GM18909 (cell line): ENCODE data around the gene SERTAD2.

Experiments used
- ATAC-seq: cut with Tn5 transposase; IDR thresholded peaks from one replicate; pipeline ENCODE4 v1.9.1; 2021; ENCODE audit warnings: mild to moderate bottlenecking; ENCODE audit not compliant: unreplicated experiment, poor library complexity

SERTAD2 gene

DNA sequence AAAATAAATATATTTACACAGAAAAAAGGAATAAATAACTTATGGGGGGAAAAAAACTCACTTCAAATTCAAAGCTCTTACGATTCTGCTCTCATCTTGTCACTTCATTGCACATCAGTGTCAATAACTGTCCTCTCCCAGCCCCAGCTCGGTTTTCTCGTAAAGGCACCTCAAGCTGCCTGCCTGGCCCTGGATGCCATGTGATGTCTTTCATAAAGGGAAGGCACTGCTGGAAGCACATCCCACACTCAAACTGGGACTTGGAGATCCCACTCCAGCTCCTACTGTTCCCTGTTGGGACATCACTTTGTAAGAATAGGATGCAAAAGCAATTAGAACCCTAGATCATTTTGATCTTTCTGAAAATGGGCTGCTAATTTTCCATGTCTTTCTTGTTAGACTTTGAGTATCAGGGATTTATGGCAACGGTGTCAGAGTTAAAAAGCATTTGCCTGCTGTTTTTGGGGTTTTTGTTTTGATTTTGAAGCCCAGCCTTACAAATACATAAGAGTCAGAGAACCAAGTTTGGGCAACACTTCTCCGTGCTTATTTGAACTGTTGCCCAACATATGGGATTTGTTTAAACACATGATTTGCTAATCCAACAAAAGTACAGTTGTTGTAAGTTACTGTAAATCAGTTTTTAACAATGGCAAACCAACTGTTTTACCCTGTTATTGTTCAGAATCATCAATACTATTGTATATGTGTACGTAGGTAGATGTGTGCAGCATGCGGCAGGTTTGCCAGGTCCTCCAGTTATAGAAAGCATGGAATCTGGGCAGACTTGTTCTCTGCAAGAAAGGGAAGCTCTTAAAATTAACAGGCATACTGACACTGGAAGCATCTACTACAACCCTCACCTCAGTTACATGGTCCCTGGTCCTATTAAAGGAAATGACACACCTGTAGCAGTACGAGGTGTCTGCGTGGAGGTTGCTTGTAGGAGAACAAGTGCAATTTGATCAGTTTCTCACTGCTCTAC, 20.6 kb downstream of the SERTAD2 start:
- no peak for ATAC-seq

DNA sequence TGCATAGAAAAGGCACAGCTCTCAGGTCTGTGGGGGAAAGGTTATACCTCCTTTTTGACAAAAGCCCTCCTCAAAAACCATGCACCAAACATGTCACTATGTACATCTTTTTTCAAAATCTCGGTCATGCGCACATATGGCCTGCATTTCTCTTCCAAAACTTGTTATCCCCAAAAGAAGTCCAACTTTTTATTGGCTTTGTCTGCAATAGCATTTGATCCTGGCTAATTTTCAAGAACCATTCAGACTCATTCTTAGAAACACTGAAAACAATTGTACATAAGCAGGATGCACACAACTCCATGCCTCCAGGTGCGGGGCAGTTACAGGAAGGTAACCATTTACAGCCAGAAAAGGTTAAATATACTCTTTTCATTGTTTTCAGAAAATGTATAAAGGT, 21.9 kb downstream of the SERTAD2 start:
- ATAC-seq = no peak

DNA sequence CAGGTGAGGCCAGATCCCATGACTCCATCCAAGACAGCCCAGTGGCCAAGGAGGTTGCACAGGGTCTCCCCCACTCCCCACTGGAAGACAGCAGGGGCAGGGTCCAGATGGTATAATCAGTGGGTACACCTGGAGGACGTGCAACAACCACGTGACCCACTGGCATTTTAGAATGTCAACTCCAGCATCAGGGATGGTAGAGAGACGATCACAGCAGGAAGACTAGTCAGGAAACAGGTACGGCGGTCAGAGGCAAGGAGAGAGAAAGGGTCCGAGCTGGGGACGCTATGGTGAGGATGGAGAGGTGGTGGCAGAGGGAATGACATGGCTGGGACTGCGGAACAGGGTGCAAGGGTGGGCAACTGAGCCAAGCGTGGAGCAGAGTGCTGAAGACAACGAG, 23.0 kb downstream of the SERTAD2 start:
- ATAC-seq = no peak

DNA sequence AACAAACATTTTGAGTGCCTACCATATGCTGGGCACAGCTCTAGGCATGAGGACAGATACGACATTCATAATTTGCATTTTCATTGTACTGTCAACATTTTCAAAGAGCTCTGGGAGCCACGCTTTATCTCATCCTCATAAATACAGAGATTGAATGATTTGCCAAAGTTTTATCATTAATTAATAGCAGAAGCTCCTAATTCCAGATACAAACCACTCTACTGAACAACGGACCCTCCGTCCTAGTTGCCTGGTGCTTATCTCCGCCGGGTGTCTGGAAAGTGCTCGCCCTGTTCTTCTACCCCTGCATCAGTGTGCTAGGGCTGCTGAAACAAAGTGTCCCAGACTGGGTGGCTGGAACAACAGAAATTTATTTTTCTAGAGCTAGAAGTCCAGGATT, 23.8 kb downstream of the SERTAD2 start:
- no peak for ATAC-seq

DNA sequence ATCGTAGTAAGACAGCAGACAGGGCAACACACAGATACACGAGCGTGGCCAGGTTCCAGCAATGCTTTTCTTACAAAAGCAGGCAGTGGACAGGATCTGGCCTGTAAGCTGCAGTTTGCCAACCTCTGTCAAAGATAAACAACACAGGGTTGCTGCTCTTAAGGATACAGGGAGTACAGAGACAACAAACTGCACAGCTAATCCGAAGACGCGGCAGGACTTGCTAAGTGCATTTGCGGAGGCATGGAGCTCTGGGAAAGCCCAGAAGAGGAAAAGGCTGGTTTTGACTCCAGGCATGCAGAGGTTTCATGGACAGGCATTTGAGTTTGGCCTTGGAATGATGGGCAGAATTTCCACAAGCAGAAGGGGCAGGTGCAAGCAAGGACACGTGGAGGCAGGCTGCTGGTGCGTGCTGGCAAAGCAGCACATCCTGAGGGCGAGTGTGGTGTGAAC, 24.4 kb downstream of the SERTAD2 start:
- no peak for ATAC-seq

DNA sequence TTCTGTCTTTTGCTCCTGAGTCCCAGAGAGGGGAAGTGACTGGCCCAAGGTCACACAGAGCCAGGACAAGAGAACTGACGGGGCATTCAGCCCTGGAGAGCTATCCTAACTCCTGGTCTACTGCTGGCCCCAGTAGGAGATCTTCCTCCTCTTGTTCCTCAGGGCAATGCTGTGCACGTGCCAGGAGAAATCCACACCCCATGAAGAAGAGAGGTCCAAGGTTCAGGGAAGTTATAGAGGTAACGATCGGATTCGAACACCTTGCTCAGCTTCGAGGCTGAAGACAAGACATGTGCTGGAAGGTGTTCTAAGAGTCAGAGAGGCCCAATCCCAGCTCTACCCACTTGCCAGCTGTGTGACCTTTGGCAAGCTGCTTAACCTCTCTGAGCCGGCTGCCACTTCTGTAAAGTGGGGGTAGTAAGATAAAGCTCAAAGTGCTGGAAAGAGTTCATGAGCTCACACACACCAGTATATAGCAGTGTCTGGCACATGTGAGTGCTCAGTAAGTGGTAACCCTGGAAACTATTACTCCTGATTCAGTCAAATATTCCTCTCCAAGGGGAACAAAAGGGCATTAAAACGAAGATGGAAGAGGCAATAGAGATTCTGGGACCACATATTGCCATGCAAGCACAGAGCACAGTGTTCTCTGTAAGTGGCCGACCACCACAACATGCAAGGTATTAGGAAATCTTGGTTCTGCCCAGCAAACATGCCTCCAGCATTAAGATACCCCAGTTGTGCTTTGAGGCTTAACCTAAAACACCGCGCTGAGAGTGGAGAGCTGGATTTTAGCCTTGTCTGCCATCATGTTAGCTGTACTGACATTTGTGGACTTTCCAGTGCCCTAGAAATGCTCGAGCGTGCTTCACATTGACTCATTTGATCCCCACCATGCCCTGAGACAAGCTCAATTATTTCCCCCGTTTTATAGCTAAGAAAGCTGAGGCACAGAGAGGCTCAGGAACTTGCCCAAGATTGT, 25.6 kb downstream of the SERTAD2 start:
- no peak for ATAC-seq

DNA sequence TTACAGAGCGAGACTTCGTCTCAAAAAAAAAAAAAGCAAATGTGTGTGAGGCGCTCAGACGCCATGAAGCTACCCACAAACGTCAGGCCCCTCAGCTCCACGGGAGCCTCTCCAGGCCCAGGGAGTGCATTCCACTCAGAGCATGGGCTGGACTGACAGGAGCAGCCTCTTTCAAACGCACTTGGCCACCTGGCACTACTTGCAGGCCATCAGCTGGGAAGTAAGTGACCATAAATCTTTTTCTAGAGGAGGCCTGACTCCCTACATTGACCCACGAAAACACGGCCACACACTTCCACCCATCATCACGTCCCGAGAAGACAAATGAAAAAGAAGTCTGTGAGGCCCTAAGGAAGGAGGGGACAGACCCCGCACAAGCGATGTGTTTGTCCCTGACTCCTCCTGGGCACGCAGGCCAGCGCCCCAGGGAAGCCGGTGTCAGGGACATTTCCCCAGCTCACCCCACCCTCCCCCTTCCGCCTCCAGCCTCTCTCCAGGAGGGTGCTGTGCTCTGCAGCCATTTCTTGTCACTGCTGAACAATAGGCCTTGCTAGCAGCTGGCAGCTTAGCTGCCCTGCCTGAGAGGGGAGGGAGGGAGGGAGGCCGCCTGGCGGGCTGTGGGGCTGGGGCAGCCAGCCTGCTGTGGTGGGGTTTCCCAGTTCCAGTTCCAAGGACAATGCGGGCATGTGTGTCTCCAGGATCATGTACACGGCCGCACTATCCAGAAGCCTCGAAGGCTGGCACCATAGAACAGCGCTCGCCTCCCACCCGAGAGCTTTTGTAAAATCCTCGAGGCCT, 26.6 kb downstream of the SERTAD2 start:
- ATAC-seq = no peak

DNA sequence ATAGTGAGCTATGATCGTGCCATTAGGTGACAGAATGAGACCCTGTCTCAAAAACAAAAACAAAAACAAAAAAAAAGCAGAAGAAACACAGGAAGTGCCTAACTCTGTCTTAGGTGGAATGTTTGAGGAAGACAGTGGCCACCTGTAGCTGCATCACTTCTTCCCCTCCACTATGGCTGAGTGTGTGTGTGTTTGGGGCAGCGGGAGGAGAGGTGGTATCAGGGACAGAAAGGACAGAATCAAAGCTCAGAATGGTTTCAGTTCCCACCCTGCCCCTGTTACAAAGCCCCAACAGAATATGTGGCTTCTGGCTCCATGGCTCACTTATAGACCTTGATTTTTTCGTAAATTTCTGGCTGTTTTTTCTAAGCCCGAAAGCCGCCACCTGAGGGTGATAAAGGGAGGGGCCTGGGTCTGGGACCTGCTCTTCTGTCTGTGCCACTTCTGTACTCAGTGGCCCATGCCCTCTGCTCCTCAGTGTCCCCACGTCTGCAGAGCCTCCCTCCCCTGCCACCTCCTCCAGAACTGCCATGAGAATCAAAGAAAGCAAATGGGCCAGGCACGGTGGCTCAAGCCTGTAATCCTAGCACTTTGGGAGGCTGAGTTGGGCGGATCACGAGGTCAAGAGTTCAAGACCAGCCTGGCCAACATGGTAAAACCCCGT, 27.4 kb downstream of the SERTAD2 start:
- ATAC-seq = no peak

DNA sequence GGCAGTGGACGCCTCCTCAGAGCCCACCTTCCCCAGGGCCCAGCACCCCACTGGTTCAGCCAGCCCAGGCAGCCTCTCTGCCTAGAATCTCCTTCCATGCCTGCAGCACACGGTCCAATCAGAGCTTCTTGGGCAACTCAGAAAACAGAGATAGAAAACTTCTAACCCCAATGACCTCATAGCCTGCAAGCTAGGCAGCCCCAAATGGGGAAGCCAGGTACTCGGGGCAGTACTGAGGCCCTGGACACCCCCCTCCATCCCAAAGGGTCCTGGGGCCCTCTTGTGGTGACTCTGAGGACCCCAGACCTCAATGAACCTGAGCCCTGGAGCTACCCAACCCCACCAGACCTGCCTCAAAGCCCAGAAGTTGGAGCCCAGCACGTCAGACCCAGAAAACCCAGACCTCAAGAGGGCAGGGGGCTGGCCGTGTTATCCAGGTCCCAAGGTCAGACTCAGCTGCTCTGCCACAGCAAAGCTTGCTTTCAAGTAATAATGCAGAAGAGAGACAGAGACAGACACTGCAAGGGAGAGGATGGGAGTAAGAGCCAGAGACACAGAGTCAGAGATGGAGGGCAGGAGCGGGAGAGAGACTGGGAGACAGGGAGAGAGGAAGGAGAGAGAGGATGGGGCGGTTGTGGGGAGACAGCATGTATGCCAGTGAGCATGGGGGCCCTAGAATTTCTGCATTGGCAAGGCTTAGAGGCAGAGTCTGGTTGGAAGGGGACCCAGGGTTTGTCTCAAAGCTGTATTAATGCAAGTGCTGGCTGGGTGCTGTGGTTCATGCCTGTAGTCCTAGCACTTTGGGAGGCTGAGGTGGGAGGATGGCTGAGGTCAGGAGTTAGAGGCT, 28.2 kb downstream of the SERTAD2 start:
- ATAC-seq = no peak

DNA sequence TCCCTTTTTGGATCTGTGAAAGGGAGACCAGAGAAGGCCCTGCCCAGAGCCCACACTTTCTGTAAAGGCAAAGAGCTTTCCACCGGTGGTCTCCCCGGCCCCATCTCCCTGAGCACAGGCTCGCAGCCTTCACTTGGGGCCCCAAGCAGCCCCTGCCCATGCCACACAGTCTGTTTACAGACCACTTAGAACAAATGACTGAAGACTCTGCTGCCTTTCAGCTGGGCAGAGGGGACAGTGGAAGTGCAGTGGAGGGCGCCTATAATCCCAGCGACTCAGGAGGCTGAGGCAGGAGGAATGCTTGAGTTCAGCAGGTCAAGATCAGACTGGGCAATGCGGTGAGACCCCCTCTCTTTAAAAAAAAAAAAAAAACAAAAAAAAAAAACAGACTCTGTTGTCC, 28.9 kb downstream of the SERTAD2 start:
- ATAC-seq = no peak

DNA sequence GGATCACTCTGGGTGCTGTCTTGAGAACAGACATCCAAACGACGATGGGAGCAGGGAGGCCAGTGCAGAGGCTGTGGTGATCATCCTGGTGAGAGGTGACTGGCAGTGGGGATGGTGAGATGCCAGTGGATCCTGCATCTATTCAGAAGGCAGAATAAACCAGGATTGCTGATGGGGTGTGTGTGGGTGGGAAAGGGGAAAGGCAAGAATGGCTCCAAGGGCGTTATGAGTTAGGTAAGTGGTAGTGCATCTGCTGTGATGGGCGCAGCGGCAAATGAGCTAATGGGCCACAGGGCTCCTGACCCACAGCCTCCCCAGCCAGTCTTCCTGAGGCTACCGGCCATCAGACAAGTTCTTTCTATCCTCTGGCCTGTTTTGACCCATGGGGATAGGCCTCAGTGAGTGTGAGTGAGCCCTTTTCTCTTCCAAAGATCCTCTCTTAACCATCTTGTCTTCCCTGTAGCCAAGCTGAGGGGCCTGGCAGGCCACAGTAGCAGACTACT, 29.6 kb downstream of the SERTAD2 start:
- ATAC-seq = no peak

DNA sequence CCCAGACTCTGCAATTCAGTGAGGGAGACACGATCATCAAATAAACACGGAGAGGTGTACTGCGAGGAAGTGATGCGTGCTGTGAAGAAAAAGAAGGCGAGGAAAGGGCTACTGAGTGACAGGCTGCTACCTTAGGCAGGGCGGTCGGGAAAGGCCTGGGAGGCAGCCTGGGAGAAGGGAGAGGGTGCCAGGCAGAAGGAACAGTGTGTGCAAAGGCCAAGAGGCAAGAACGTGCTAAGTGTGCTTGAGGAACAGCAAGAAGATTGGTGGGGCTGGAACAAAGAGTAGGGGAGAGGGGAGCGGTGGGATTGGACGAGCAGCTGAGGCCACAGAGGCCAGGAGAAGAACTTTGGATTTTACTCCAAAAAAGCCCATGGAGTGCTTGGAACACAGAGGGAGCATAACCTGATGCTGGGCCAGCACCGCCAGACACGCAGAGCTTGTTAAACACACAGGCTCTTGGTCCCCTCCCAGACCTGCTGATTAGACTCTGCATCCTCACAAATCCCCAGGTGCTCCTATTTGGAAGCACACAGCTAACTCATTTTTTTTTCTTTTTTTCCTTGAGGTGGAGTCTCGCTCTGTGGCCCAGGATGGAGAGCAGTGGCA, 30.4 kb downstream of the SERTAD2 start:
- ATAC-seq = no peak

DNA sequence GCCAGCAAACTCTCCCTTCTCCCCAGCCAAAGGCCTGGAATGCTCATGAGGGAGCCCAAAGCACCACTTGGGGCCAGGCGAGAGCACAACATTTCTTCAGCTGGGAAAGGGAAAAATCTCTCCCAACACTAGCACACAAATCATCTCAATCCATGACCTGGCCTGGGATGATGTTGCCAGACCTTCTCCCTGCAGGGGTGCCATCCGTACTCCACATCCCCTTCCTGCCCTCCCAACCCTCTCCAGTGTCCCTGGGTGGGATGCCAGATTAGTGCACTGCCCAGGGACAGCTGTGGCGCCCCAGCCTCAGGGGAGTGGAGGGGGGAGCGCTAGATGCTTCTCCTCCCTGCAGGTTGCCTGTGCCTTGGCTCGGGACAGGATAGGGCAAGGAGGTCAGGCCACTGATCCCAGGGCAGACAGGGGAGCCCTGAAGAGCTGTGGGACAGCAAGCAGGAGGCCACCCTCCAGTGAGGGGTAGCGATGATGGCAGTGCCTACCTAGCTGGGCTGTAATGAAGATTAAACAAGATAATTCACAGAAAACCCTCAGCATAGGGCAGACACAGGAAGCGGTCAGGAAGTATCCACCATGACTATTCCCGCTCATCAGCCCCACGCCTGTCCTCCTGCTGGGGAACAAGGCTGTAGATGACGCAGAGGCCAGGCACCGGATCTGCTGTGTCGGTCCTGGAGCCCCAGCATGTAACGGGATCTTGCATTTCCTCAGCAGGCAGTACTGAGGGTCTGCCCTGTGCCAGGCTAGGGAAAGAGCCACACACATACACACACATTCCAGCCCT, 31.1 kb downstream of the SERTAD2 start:
- no peak for ATAC-seq

DNA sequence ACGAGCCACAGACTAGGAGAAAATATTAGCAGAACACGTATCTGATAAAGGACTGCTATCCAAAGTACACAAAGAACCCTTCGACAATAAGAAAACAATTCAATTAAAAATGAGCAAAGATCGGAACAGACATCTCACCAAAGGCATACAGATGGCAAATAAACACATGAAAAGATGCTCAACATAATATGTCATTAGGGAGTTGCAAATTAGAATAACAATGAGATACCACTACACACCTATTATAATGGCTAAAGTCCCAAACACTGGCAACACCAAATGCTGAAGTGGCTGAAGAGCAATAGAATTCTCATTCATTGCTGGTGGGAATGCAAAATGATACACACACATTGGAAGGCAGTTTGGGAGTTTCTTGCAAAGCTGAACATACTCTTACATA, 33.1 kb downstream of the SERTAD2 start:
- no peak for ATAC-seq

DNA sequence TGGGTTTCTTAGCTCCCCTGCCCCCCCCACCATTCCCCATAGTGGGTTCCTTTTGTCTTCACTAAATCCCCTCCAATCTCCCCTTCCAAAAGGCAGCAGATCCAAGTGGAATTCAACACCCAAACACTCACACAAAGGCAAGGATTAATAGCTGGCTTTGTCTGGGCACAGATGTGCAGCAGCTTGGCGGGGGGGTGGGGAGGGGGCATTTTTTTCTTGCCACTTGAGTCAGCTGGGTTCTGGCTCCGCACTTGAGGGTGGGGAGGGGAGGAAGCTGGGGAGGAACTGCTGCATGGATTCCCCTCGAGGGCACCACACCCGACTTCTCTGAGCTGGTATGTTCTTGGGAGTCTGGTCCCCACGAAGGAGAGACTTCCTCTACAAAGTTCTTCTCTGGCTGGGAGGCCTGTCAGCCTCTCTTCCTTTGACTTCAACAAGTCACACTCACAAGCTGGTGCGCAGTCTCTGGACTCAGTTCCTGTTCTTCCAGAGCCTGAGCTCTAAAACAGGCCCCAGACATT, 36.0 kb downstream of the SERTAD2 start:
- no peak for ATAC-seq

DNA sequence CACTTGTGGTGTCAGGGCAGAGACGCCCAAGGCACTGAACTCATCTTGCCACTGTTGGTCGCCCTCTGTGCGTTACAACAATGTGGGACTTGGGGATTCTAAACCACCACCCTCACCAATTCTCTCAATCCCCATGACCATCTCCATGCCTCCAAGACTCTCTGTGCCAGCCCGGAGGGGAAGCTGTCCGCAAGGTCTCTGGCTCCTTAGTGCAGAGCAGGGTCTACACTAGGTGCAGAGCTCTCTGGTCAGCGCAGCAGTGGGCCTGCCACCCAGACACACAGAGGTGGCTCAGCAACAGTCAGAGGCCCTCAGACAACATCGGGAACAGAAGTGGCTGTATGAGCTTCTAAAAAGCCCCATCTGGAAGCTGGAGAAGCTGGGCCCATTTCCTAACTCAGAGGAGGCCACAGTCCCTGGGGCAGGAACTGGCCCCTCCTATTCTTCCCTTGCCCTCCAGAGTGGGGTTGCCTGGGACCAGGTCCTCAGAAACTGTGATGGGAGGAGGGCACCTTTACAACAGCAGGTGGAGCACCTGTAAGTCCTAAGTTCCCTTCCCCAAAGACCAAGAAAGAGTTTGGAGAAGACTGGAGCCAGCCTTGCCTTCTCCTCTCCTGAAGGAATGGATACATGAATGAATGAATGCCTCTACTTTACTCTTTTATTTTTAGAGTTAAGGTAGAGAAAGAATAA, 37.7 kb downstream of the SERTAD2 start:
- no peak for ATAC-seq
